Activated CD4-positive, alpha-beta T cell treated with anti-CD3 and anti-CD28 coated beads for 24 hours (primary cell): ENCODE data around the gene ATP1A1.
A peak's percentile ranks its signal among the peaks of the same experiment; 100 is the strongest.

Experiments
- DNase-seq, 2 donors: peaks; one replicate each; pipeline ENCODE4 v3.0.0-alpha.2; 2020; ENCODE audit warnings: low read depth in 2 of 2

Gene ATP1A1

GRCh38 chr1:116345011-116345410, 28.0 kb upstream of the ATP1A1 start:
- DNase-seq, result no peak

- DNase-seq, result no peak
Observed at GRCh38 chr1:116345843-116346242, 27.2 kb upstream of the ATP1A1 start.

GRCh38 chr1:116346943-116347673, 25.9 kb upstream of the ATP1A1 start:
- no peak for DNase-seq

GRCh38 chr1:116347696-116348095, 25.3 kb upstream of the ATP1A1 start:
- DNase-seq, result no peak

- no peak for DNase-seq
Observed at GRCh38 chr1:116350097-116350645, 22.9 kb upstream of the ATP1A1 start.

- no peak for DNase-seq
Observed at GRCh38 chr1:116351914-116352313, 21.1 kb upstream of the ATP1A1 start.

GRCh38 chr1:116352349-116352813, 20.7 kb upstream of the ATP1A1 start:
- DNase-seq, result peak in 1 of 2 donors; percentile 5

- no peak for DNase-seq
Observed at GRCh38 chr1:116353155-116353554, 19.9 kb upstream of the ATP1A1 start.

- no peak for DNase-seq
Observed at GRCh38 chr1:116356067-116356466, 17.0 kb upstream of the ATP1A1 start.

- no peak for DNase-seq
Observed at GRCh38 chr1:116356673-116357072, 16.4 kb upstream of the ATP1A1 start.

GRCh38 chr1:116357487-116357886, 15.6 kb upstream of the ATP1A1 start:
- DNase-seq, result no peak

GRCh38 chr1:116359060-116359830, 13.8 kb upstream of the ATP1A1 start:
- DNase-seq, result no peak

- DNase-seq, result no peak
Observed at GRCh38 chr1:116359871-116360270, 13.2 kb upstream of the ATP1A1 start.

- DNase-seq, result no peak
Observed at GRCh38 chr1:116360429-116361173, 12.4 kb upstream of the ATP1A1 start.

GRCh38 chr1:116361648-116362047, 11.4 kb upstream of the ATP1A1 start:
- no peak for DNase-seq

- no peak for DNase-seq
Observed at GRCh38 chr1:116362050-116362449, 11.0 kb upstream of the ATP1A1 start.

GRCh38 chr1:116365353-116365780, 7.7 kb upstream of the ATP1A1 start:
- no peak for DNase-seq

- no peak for DNase-seq
Observed at GRCh38 chr1:116365857-116366256, 7.2 kb upstream of the ATP1A1 start.

- no peak for DNase-seq
Observed at GRCh38 chr1:116367256-116367945, 5.6 kb upstream of the ATP1A1 start.

GRCh38 chr1:116368241-116368640, 4.8 kb upstream of the ATP1A1 start:
- no peak for DNase-seq

- no peak for DNase-seq
Observed at GRCh38 chr1:116370181-116370580, 2.9 kb upstream of the ATP1A1 start.
